PFSK-1 (cell line): ENCODE results near the gene TRAPPC3.

Source experiments
- POLR2AphosphoS5 ChIP-seq: IDR thresholded peaks from 2 replicates; pipeline ENCODE4 v1.6.1; 2012; ENCODE audit warnings: low read depth, mild to moderate bottlenecking, control low read depth, low read length, moderate library complexity
- SIN3A ChIP-seq: IDR thresholded peaks from 2 replicates; pipeline ENCODE4 v1.6.1; 2012; ENCODE audit warnings: mild to moderate bottlenecking, low read length, moderate library complexity, borderline replicate concordance; ENCODE audit not compliant: insufficient read depth

DNA sequence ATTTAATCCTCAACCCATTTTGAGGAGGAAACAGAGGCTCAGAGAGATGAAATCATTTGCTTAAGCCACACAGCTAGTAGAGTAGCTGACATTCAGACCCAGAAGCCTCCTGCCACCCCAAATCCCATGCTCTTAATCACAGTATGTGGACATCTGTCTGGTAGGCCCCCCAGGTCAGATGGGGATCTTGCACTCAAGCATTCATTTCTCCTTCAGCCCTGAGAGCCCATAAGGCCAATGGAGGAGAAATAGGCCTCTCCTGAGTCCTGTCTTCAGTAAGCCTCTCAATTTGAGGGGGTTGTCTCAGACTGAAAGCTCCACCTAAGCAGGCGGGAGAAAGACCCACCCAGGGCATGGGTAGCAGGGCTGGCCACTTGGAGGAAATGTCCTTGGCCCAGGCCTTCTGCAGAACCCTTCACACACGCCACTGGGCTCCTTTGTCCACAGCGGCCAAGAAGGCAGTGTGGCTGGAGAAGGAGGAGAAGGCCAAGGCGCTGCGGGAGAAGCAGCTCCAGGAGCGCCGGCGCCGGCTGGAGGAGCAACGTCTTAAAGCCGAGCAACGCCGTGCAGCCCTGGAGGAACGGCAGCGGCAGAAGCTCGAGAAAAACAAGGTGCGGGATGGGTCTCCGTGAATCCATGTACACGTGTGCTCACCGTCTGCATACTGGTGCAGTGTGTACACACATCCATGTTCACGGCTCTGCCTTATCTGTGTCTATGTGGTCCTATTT, 22.9 kb upstream of the TRAPPC3 start:
- no peak for TF ChIP-seq POLR2AphosphoS5
- TF ChIP-seq SIN3A: no peak
